Kidney tubule cell (primary cell): ENCODE data around the gene RNU2-63P.
"Not testable (repeated sequence)": the region's sequence is repeated elsewhere in the genome, so short reads cannot be mapped to it uniquely, and the experiment has no call there.

Experiments
- DNase-seq: peaks from one replicate; pipeline ENCODE4 v3.0.0-alpha.2; 2018; ENCODE audit warnings: low spot score

RNU2-63P gene

GRCh38 chr2:88016086-88016959, at the start of gene RNU2-63P:
TSS of gene RNU2-63P (minus strand) at chr2:88016547.
- DNase-seq = peak; percentile 98

- no peak for DNase-seq
Observed at GRCh38 chr2:88061295-88061694, 44.9 kb upstream of the RNU2-63P start.

GRCh38 chr2:88060907-88061275, 44.5 kb upstream of the RNU2-63P start:
- DNase-seq = no peak

- DNase-seq = peak; percentile 67
Observed at GRCh38 chr2:88059979-88060906, 43.9 kb upstream of the RNU2-63P start.

GRCh38 chr2:88058191-88058590, 41.8 kb upstream of the RNU2-63P start:
- no peak for DNase-seq

GRCh38 chr2:88057437-88057844, 41.1 kb upstream of the RNU2-63P start:
- DNase-seq = no peak

GRCh38 chr2:88055371-88056128, 39.2 kb upstream of the RNU2-63P start, which contains the start of gene KRCC1:
TSS of gene KRCC1 (minus strand) at chr2:88055783. CDS start at chr2:88028563, 27,220 bp downstream.
- DNase-seq = peak; percentile 96

GRCh38 chr2:88054782-88055370, 38.5 kb upstream of the RNU2-63P start:
- DNase-seq = no peak

- no peak for DNase-seq
Observed at GRCh38 chr2:88053934-88054781, 37.8 kb upstream of the RNU2-63P start.

- DNase-seq = no peak
Observed at GRCh38 chr2:88053296-88053695, 36.9 kb upstream of the RNU2-63P start.

GRCh38 chr2:88051792-88052191, 35.4 kb upstream of the RNU2-63P start:
- no peak for DNase-seq

- no peak for DNase-seq
Observed at GRCh38 chr2:88049622-88050021, 33.3 kb upstream of the RNU2-63P start.

GRCh38 chr2:88048541-88048940, 32.2 kb upstream of the RNU2-63P start:
- DNase-seq = no peak

- DNase-seq = not testable (repeated sequence)
Observed at GRCh38 chr2:88045561-88045960, 29.2 kb upstream of the RNU2-63P start.

- DNase-seq = no peak
Observed at GRCh38 chr2:88042476-88042875, 26.1 kb upstream of the RNU2-63P start.

GRCh38 chr2:88038263-88039105, 22.1 kb upstream of the RNU2-63P start:
- DNase-seq = peak; percentile 98

- no peak for DNase-seq
Observed at GRCh38 chr2:88036606-88037005, 20.3 kb upstream of the RNU2-63P start.

GRCh38 chr2:88036182-88036581, 19.8 kb upstream of the RNU2-63P start:
- no peak for DNase-seq

GRCh38 chr2:88032070-88032702, 15.8 kb upstream of the RNU2-63P start:
- no peak for DNase-seq
